NCI-H2196 treated with DMSO at 0.1 percent for 48 hours (cell line): Measurements from ENCODE around the gene CMIP.

ENCODE experiments used
- DNase-seq: peaks from one replicate; lab custom pipeline; 2025; ENCODE audit not compliant: unreplicated experiment; lab: John Stamatoyannopoulos, UW

Gene CMIP

DNA sequence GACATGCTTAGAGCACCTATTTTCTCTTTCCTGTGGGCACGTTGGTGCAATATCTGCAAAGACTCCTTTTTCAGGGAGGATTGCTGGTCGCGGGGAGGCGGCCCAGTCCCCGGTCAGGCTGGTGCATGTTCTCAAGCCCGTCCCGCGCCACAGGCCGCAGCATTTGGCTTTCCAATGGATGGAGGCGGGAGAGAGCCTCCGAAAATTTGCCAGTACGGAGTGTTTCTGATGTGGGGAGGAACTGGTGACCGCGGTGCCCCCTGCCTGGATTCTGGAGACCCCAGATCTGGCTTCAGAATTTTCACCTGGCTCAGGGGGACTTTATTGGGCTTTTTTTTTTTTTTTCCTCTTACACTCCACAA, 2.3 kb downstream of the CMIP start:
- DNase-seq: no peak

DNA sequence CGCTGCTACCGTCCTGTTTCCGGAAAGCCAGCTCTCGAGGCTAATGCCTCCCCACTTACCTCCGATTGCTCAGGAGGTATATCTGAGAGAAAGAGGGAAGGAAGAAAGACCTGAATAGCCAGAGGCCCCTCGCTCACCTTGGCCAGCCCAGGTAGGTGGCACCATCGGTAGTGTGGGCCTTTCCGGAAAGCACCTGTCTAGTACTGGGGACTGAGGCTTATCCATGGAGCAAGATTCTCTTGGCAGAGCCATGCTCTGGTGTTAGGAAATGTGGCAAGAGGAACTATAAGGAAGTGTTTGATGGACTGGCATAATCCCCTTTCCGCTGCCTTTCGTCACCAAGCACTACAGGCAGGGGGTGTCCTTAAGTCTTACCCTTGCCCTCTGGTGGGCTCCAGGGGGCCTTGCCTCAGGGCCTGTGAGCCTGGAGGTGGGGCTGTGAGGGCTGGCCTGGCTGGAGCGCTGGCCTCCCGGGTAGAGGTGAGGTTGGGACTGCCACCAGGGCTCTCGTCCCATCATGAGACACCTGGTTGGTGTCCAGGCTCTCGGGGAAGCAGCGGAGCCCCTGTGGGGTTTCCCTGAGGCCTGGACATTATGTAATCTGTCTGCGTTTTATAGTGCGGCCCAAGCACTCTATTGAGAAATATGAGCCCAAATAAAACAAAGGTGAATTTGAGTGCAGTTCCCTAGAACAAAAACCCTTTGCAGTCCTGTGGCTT, 2.9 kb downstream of the CMIP start:
- DNase-seq: no peak

DNA sequence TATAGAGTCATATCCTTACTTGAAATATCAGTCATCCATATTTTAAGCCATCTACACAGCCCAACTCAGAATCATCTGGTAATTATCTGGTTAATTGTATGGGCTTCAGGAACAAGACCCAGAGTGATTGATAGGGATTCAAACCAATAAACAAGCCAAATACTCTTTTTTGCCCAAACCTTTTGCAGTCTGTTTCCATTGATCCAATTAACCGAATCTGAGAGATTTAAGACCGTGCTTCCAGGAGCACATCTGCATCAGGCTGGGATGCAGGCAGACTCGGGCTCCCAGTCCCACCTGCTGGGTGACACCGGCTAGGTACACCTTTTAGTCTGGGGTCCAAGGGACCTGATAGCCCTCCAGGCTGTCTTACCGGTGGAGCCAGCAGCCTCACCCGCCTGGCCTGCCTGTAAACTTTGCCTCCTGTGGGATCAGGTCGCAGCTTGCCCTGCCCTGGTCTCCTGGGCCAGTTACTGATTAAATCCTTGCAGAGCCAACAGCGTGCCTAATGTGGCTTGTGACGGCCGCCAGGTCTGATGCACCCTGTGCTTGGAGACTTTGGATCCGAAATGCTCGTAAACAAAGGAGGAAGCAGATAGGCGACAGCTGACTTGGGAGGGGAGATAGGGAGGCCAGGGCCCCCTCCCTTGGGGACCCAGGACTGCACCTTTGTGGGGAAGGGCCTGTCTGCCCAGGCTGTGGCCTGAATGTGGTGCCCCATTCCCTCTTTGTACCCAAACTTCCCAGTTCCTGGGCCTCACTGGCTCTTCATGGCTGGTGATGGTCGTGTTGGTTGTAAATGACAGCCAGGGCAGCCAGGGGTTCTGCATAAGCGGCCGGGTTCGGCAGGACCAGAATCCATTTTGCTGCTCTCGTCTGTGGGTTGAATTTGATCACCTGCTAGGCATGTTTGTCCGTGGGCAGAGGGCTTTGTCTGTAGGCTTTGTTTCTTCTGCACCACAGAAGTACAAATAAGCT, 3.8 kb downstream of the CMIP start:
- no peak for DNase-seq

DNA sequence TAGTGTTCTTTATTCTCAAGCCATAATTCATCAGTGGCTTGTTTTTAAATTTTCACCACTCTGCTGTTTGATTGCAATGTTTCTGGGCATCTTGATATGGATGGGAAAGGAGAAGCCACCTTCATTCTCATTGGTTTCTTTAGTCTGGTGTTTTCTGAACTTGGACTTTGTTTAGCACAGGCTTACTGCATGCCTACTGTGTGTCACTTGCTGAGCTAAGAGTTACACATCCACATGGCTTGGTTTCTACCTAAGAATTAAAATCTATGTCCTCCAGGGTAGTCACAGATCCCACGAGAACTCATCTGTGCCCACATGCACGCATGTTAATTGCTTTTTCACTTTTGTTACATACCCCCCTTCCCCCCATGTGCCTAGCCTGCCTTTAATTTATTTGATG, 4.6 kb downstream of the CMIP start:
- no peak for DNase-seq

DNA sequence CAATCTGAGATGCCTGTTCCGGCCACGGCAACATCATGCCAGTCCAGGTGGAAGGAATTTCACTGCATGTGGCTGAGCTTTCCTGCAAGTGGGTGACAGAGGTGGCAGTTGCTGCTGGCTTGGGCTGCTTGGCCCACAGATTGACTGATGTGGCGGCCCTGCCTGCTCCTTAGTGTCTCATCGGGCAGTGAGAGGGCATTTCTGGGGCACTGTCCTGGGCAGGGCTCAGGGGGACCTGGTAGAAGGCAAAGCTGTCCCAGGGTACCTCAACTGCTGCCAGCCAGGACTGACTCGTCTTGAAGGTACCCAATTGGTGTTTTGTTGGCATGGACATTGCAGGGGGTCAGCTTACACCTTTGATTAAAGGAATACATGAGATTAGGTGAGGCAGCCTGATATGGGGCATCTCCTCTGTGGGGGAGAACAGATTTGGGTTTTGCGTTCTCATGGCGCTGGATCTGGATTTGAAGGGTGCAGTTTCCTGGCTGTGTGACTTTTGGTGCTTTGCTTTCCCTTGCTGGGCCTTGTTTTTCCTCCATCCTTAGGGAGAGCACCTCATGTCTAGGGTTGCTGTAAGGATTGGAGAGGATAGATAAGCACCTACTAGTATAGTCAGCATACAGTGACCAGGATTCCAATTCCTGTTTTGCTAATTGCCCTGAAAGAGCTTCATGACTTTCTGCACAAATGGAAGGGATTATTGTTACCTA, 5.4 kb downstream of the CMIP start:
- no peak for DNase-seq

DNA sequence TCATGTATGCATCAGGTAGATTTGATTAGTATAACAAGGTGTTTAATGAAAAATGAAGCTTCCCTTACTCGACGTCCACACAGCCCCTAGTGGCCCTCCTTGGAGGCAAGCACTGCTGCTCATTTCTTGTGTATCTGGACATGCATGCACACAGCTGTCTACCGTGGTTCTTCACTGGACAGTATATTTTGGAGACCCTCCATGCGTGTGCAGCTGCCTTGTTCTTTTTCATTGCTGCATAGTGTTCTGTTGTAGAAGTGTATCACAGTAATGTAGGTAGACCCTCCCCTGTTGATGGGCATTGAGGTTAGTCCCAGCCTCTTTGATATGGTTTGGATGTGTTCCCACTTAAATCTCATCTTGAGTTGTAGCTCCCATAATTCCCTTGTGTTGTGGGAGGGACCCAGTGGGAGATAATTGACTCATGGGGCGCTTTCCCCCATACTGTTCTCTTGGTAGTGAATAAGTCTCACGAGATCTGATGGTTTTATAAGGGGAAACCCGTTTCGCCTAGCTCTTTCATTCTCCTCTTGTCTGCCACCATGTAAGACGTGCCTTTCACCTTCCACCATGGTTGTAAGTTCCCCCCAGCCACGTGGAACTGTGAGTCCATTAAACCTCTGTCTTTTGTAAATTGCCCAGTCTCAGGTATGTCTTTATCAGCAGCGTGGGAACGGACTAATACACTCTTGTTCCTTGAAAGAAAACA, 6.3 kb downstream of the CMIP start:
- DNase-seq: no peak

DNA sequence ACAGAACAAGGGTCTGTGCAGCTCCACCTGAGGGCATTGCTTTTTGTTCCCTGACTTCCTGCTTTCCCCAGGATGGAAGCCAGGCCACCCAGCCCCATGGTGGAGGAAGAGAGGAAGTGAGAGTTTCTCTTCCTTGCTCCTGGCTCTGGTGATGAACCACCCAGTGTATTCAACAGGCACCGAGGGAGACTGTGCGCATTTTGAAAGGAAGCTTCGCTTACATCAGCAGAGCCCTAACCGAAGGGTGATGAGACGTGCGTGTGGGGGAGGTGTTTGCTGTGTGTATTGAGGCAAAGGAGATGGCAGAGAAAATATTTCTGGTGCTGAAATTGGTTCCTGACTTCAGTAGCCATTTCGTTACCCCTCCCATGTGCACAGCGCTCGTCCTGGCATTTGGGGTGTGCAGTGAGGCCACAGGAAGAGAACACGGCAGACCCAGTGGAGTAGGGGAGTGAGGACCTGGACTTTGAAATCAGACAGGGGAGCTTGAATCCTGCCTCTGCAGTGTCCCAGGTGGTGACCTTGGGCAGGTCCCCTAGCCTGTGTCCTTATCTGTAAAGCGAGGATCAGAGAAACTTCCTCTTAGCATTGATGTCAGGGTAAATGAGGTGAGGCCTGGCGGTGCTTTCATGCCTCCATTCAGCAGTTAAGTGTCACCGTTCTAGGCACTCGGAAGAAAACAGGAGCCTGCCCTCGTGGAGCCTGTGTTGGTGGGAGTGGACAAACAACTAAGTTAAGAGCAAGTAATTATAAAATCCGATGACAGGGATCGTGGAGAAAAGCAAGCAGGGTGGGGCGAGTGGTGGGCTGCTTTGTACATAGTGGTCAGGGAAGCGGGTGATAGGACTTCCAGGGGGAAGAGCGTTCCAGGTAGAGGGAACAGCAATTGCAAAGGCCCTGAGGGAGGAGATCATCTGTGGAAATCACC, 7.4 kb downstream of the CMIP start:
- DNase-seq: no peak

DNA sequence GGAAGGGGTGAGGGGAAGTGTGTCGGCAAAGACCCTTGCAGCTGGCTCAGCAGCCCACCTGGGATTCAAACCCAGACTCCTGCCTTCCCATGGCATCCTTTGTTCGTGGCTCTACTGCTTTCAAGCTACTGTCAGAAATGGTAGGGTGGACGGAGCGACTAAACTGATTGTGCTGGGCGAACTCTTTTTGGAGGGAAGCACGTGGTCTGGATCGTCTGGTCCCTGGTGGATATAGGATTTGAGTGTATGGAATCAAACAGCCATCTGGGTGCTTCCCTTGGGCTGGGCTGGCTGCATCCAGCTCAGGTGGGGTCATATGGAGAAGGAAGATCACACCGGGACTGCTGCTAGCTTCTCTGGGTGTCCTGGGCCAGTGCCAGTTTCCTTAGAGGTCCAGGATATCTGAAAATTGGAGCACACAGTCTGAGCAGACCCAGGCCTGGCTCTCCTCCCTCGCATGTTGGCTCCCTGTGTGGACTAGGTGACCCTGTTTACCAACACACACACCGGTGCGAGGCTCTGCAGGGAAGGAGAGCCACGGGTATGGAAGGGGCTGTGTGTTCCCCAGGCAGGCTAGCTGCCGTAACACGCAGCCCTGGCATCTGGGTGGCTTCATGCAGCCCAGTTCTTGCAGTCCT, 8.6 kb downstream of the CMIP start:
- DNase-seq: no peak

DNA sequence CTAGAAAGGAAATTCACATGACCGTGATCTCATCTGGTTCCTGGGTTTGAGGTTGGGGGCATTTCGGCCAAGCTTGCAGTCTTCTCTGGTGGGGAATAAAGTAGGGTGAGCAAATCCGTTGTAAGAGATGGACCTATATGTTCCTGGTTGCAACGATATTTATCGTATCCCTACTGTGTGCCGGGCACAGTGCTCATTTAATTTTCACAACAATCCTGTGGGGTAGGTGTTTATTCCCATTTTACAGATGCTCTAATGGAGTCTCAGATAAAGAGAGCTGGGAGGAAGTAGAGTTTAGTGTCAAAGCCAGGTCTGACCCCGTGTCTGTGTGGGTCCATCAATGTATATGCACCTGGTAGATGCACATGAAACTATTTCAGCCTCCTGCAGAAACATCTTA, 9.4 kb downstream of the CMIP start:
- no peak for DNase-seq

DNA sequence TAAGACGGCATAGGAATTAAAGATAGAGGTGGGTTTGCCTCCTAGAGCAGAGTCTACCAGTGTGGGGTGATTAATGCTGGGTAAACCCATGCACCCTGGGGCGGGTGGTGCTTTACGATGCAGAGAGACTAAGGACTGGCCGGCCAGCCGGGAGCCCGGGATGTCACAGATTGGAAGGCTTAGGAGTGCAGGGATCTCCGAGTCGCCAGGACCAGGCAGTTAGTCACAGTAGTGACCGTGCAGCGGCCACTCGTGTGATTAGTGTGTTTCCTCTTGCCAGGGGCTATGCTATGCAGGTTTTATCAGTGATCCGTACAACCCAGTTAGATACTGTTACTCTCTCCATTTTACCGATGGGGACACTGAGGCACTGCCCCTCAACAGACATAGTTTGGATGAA, 10.4 kb downstream of the CMIP start:
- DNase-seq: no peak

DNA sequence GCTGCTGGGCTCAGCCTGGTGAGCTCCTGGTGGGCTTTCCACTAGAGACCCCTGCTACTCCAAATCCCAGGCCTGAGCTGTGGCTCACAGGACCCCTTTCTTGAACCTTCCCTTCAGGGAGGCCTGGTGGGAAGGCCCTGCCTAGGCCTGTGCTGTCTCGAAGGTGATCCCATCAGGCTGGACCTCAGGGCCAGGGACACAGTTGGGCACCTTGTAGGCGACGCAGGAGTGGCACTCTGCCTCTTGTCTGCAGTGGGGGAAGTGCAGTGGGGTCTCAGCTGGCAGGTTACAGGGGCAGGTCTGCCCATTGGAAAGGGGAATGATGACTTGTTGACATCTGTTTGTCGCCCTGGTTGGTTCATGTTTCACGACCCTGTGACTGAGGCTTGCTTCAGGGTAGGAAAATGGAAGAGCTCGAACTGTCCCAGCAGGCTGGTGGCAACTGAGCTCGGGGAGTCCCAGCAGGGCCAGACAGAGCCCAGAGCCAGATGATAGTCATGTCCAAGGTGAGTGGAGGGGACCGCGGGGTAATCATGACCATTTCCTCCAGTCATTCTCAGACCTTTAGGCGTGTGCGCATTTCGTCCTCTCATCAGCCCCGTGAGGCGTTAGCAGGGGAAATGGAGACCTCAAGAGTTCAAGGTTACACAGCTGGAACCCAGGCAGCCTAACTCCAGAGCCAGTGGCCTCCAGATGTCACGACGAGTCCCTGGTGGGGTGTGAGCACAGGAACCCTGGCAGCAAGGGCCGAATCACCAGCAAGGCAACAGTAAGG, 11.3 kb downstream of the CMIP start:
- no peak for DNase-seq

DNA sequence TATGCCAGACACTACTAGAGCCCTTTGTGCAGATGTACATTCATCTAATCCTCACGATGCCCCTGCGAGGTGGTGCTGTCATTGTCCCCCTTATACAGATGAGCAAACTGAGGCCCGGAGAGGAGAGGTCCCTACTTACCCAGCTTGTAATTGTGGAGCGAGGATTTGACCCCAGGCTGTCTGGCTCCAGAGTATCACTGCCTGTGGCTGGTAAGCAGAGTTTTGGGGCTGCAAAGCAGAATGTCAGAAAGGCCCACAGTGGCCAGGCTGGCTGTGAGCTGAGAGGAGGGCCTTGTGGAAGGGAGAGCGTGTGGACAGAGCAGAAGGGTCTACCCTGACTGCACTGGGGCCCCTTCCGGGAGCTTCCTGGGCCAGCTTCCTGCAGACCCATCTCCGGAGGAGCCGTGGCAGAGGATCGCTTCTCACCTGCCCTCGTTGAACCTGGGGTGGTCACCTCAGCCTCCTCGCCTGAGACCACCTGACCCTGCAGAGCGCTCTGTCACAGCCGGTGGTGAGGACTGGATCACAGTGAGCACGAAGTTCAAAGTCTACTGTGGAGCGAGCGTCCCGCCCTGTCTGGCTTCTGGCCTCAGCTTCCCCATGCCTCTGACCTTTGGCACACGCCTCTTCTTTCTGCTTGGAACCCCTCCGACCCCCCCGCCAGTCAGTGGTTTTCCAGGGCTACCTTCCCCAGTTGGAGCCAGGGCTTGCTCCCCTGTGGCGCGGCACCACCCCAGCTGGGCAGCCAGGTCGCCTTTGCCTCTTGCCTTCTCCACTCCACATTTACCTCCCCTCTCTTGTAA, 12.1 kb downstream of the CMIP start:
- DNase-seq: no peak

DNA sequence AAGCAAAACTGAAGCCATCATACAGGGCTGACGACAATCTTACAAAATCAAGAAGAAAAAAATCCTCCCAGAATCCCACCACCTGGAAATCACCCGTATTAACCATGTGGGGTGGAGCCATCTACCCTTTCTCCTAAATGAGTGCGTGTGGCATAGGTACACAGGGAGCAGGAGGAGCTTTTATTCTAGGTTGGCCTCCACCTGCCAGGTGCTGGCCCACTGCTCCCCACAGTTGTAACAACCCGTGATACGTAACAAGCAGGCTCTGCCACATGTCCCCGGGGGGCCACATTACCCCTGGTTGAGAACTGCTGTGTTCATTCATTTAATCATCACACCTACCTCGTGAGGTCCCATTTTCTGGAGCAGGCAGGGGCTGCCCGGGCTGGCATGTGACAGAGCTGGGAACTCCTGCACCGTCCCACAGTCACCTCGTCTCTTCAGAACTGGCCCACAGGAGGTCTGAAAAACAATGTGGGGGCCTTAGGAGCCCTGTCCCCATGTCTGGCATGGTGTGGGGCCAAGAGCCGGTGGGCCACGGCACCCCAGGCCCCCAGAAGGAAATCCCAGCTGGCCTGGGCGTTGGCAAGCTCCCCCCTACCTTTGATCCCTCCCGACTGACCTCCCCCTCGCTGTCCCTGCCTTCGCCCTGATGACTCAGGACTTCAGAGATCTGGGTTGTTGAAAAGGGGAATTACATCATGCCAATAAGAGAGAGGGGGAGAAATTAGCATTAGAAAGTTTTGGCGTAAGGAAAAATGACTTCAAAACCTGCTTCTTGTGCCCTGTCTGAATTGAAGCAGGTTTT, 12.9 kb downstream of the CMIP start:
- DNase-seq: no peak

DNA sequence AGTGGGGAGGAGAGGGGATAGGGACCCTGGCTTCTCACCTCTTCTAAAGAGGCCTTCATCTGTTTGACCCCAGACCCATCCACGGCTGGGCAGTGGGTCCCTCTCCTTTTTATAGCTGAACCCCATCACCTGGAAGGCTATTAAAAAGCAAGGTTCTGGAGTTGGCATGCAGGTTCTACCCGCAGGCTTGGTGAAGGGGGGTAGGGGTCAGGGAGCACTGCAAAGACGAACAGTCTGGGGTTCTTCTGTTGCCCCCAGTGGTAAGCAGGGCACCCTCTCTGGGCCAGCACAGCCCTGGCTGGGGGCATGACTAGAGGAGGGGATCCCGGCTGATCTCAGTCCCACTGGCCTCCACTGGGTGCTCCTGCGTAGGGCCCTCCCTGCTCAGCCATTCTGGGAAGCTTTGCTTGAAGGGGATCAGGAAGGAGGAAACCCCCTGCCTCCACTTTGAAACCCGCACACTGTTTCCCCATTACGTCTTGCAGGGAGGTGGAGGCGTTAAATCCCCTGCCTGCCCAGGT, 13.6 kb downstream of the CMIP start:
- DNase-seq: no peak

DNA sequence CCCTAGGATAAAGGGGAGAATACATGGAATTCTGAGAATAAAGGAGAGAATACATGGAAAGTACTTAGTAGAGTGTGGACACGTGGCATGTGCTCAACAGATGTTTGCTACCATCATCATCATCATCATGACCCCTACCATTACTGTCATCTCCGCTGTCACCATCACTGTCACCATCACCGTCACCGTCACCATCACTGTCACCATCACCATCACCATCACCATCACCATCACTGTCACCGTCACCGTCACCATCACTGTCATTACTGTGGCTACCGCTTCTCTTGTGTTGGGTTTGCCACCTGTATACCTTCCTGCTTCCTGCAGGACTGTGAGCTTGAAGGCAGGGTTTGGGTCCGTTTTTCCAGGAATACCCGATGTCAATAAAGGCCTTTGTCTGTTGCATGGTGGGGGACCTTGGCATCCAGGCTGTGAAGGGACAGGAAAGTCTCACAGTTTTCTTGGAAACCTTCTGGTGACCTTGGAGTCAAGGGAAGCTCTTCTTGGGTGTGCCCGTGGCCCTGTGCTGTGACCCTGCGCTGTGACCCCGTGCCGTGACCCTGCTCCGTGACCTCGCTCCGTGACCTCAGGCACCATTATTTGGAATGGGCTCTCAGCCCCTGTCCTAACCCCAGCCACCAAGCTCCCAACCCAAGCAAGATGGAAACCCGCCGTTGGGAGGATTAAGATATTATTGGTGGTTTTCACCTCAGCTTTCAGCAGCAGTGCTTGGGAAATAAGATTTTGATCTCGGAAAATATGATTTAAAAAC, 14.4 kb downstream of the CMIP start:
- DNase-seq: no peak

DNA sequence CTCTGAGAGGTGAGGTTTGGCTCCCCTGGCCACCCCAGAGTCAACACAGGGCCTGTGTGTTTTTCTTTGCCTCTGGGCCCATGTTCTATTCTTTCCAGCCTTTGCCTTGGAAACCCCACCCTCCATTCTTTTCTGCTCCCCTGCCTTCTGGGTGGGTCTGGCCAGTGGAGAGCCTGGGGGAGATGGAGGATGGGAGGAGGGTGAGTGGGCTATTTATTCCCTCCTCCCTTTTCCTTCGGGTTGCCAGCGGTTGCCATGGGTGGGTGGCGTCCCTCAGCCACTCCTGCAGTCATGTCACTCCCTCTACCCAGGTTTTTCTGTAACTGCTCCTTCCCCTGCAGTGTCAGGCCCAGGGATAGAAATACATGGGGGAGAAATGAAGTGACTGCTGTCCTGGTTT, 15.5 kb downstream of the CMIP start:
- DNase-seq: no peak
